HuH-7.5 (cell line): ENCODE results near the gene JAKMIP2.
"Not testable (repeated sequence)": the region's sequence is repeated elsewhere in the genome, so short reads cannot be mapped to it uniquely, and the experiment has no call there.

ENCODE experiments used
- DNase-seq: peaks from one replicate; pipeline ENCODE4 v3.0.0; 2011; ENCODE audit warnings: low spot score

The JAKMIP2 gene

DNA sequence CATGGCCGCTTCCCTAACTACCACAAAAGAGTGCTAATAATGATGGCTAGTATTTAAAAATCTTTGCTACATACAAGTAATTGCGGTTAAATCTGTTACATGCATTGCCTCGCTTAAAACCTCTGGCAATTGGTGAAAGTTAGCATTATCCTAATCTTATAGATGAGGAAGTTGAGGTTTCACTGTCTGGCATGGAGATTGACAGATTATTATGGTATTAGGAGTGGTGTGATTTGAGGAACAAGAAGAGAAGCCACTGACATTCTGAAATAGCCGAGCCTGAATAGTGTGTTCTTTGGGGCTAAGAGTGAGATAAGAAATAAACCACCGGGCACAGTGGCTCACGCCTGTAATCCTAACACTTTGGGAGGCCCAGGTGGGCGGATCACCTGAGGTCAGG lies 227.4 kb downstream of the JAKMIP2 start:
- DNase-seq = no peak

GRCh38 chr5:147554261-147554817 lies 228.2 kb downstream of the JAKMIP2 start:
- no peak for DNase-seq

DNA sequence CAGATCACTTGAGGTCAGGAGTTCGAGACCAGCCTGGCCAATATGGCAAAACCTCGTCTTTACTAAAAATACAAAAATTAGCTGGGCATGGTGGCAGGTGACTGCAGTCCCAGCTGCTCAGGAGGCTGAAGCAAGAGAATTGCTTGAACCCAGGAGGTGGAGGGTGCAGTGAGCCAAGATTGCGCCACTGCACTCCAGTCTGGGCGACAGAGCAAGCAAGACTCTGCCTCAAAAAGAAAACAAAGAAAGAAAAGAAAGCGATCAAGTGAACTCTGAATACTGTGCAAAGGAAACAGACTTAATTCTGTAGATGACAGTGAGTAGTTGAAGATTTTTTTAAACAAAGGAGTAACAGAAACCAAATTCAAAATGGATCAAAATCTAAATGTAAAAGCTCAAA lies 228.7 kb downstream of the JAKMIP2 start:
- DNase-seq = not testable (repeated sequence)

DNA sequence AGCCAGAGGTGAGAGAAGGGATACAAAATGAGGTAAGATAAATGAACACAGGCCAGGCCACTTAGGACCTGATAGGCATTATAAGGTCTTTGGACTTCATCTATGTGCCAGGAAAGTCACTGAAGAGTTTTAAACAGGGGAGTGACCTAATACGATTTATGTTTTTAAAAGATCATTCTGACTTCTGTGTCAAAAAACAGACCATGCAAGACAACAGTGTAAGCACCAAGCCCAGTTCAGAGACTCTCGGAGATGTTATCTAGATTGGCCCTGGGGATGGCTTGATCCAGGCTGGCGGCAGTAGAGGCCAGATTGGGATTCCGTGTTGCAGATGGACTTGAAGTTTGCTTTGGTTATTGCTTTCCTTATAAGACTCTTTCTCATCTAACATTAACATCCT lies 229.6 kb downstream of the JAKMIP2 start:
- no peak for DNase-seq

- DNase-seq = no peak
Observed at GRCh38 chr5:147551677-147552076, 230.9 kb downstream of the JAKMIP2 start.

DNA sequence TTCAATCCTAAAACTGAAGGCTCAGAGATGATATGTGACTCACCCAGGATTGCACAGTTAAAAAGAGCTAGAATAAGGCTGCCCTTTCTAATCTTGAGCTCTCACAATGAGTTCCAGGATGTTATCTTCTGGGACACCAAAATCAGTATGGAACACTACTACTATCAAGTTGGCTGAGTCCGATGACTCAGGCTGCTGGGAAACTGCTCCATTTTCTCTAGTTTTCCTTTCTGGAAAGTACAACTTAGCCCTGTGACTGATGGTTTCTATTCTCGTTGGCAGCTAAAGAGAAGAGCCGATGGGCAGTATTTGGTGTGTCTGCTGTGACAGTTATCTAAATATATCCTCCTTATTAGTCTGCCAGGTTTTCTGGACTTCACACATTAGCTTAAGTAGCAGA lies 234.8 kb downstream of the JAKMIP2 start:
- no peak for DNase-seq

DNA sequence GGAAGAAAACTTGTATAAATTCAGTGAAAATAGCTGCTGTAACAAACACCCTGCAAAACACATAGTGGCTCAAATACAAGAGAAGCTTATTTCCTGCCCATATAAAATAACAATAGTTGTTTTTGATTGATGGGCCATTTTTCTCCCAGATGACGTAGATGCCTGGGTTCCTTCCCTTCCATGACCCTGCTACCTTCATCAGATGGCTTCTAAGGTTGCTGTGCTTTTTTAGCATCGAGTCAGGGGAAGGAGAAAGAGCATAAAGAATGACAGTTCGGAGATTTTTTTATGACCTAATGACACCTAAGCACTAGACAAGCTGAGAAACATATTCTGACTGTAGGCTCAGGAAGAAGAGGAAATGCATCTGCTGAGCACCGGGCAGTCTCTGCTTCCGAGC lies 238.0 kb downstream of the JAKMIP2 start:
- no peak for DNase-seq

DNA sequence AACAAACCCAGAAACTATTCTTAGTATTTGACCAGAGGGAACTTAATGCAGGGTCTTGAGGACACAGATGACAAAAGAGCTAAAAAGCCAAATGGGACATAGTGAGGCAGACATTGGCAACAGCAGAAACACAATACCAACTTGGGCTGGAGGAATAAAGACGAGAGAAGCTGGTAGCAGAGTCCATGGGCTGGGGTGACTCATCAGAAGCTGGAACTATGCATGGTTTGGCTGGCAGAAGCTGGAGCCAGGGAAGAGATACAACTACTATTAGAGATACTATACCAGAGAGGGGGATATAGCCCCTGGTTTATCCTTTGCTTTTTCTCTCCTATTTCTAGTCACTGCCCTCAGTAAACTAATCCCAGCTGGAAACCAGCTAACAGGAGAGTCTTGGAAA lies 243.5 kb downstream of the JAKMIP2 start:
- DNase-seq = no peak

GRCh38 chr5:147538236-147538635 lies 244.3 kb downstream of the JAKMIP2 start:
- DNase-seq = no peak
